Measurements from ENCODE around the gene ZBTB12. TPM values are rescaled to one million over a fixed set of nuclear protein-coding genes. Genes with fewer than 3 reads are reported as not detected.
"Not testable (repeated sequence)": the region's sequence is repeated elsewhere in the genome, so short reads cannot be mapped to it uniquely, and the experiment has no call there.

Gene ZBTB12
- total RNA-seq, 1 donor: 3.0 TPM

- DNase-seq (ENCODE audit: low read depth): no peak
- TF ChIP-seq CTCF (IDR thresholded peaks at IDR 0.05; ENCODE audit: insufficient read depth, low read depth, low read length): no peak
These were observed 33.1 kb upstream of the ZBTB12 start for GRCh38 chr6:31935021-31935420.

GRCh38 chr6:31933537-31933936 lies 31.7 kb upstream of the ZBTB12 start:
- TF ChIP-seq CTCF (IDR thresholded peaks at IDR 0.05; ENCODE audit: insufficient read depth, low read depth, low read length): no peak
- no peak overlapping the region for H3K4me3 ChIP-seq (ENCODE audit: low read depth, low read length)
- DNase-seq (ENCODE audit: low read depth): no peak

More at GRCh38 chr6:31935021-31935420, 33.1 kb upstream of the ZBTB12 start:
- no peak overlapping the region for H3K4me3 ChIP-seq (ENCODE audit: low read depth, low read length)

DNA sequence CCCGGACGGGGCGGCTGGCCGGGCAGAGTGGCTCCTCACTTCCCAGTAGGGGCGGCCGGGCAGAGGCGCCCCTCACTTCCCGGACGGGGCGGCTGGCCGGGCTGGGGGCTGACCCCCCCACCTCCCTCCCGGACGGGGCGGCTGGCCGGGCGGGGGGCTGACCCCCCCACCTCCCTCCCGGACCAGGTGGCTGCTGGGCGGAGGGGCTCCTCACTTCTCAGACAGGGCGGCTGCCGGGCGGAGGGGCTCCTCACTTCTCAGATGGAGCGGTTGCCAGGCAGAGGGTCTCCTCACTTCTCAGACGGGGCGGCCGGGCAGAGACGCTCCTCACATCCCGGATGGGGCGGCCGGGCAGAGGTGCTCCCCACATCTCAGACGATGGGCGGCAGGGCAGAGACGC lies 30.3 kb upstream of the ZBTB12 start:
- DNase-seq (ENCODE audit: low read depth); H3K4me3 ChIP-seq (ENCODE audit: low read depth, low read length): not testable (repeated sequence)

GRCh38 chr6:31930962-31931361 lies 29.1 kb upstream of the ZBTB12 start:
- no peak overlapping the region for H3K4me3 ChIP-seq (ENCODE audit: low read depth, low read length)
- TF ChIP-seq CTCF (IDR thresholded peaks at IDR 0.05; ENCODE audit: insufficient read depth, low read depth, low read length): no peak
- no peak for DNase-seq (ENCODE audit: low read depth)

GRCh38 chr6:31928672-31928939 lies 26.7 kb upstream of the ZBTB12 start:
- TF ChIP-seq CTCF (IDR thresholded peaks at IDR 0.05; ENCODE audit: insufficient read depth, low read depth, low read length): no peak
- DNase-seq (ENCODE audit: low read depth): no peak
- no peak overlapping the region for H3K4me3 ChIP-seq (ENCODE audit: low read depth, low read length)

- no peak for TF ChIP-seq CTCF (IDR thresholded peaks at IDR 0.05; ENCODE audit: insufficient read depth, low read depth, low read length)
- no peak for DNase-seq (ENCODE audit: low read depth)
- H3K4me3 ChIP-seq (ENCODE audit: low read depth, low read length): peak overlapping the region; percentile 33
These were observed 26.2 kb upstream of the ZBTB12 start for GRCh38 chr6:31927863-31928671.

- peak within 1 kb of the TSS; percentile 33 for H3K4me3 ChIP-seq (ENCODE audit: low read depth, low read length)
- DNase-seq (ENCODE audit: low read depth): no peak
- TF ChIP-seq CTCF (IDR thresholded peaks at IDR 0.05; ENCODE audit: insufficient read depth, low read depth, low read length): no peak
These were observed 25.5 kb upstream of the ZBTB12 start, which contains the start of gene C2 for GRCh38 chr6:31927242-31927862. Gene C2 (plus strand): TSS chr6:31927717. CDS start chr6:31927753, 36 bp downstream.
